ENCODE measurements around the gene TFEB.

Gene TFEB

DNA sequence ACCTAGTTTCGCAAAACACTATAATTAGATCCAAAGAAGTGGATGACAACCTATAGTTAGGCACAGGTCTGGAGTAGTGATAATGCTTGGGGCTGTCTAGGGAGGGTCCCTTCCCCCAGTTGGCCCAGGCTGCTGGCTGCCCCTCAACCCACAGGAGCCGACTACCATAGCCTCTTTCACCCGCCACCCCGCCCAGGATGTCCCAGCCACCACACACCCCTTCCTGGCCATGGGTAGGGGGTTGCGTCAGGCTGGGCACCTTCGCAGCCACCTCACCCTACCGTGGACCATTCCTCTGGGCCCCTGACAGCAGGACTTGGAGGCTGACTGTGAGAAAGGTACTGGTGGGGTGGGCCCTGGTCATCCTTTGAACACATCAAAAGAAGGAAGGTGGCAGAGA, 8.5 kb downstream of the TFEB start (continued):
- TF ChIP-seq, protein P1, sequence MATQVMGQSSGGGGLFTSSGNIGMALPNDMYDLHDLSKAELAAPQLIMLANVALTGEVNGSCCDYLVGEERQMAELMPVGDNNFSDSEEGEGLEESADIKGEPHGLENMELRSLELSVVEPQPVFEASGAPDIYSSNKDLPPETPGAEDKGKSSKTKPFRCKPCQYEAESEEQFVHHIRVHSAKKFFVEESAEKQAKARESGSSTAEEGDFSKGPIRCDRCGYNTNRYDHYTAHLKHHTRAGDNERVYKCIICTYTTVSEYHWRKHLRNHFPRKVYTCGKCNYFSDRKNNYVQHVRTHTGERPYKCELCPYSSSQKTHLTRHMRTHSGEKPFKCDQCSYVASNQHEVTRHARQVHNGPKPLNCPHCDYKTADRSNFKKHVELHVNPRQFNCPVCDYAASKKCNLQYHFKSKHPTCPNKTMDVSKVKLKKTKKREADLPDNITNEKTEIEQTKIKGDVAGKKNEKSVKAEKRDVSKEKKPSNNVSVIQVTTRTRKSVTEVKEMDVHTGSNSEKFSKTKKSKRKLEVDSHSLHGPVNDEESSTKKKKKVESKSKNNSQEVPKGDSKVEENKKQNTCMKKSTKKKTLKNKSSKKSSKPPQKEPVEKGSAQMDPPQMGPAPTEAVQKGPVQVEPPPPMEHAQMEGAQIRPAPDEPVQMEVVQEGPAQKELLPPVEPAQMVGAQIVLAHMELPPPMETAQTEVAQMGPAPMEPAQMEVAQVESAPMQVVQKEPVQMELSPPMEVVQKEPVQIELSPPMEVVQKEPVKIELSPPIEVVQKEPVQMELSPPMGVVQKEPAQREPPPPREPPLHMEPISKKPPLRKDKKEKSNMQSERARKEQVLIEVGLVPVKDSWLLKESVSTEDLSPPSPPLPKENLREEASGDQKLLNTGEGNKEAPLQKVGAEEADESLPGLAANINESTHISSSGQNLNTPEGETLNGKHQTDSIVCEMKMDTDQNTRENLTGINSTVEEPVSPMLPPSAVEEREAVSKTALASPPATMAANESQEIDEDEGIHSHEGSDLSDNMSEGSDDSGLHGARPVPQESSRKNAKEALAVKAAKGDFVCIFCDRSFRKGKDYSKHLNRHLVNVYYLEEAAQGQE (tag by site-specific recombination; IDR thresholded peaks at IDR 0.05) = no peak
- TF ChIP-seq ZNF341 (tag by site-specific recombination; IDR thresholded peaks at IDR 0.05; ENCODE audit: low read depth) (no peak), ZFP3 (tag by site-specific recombination; IDR thresholded peaks at IDR 0.05; ENCODE audit: low read depth) (no peak), ZBTB8A (tag by site-specific recombination; IDR thresholded peaks at IDR 0.05) (no peak), ZNF324 (tag by site-specific recombination; IDR thresholded peaks at IDR 0.05) (no peak), ZNF558 (tag by site-specific recombination; IDR thresholded peaks at IDR 0.05) (no peak), ZNF146 (tag by site-specific recombination; IDR thresholded peaks at IDR 0.05) (no peak)
- TF ChIP-seq, protein P2, sequence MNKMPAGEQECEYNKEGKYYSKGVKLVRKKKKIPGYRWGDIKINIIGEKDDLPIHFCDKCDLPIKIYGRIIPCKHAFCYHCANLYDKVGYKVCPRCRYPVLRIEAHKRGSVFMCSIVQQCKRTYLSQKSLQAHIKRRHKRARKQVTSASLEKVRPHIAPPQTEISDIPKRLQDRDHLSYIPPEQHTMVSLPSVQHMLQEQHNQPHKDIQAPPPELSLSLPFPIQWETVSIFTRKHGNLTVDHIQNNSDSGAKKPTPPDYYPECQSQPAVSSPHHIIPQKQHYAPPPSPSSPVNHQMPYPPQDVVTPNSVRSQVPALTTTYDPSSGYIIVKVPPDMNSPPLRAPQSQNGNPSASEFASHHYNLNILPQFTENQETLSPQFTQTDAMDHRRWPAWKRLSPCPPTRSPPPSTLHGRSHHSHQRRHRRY (tag by site-specific recombination; IDR thresholded peaks at IDR 0.05) = no peak

DNA sequence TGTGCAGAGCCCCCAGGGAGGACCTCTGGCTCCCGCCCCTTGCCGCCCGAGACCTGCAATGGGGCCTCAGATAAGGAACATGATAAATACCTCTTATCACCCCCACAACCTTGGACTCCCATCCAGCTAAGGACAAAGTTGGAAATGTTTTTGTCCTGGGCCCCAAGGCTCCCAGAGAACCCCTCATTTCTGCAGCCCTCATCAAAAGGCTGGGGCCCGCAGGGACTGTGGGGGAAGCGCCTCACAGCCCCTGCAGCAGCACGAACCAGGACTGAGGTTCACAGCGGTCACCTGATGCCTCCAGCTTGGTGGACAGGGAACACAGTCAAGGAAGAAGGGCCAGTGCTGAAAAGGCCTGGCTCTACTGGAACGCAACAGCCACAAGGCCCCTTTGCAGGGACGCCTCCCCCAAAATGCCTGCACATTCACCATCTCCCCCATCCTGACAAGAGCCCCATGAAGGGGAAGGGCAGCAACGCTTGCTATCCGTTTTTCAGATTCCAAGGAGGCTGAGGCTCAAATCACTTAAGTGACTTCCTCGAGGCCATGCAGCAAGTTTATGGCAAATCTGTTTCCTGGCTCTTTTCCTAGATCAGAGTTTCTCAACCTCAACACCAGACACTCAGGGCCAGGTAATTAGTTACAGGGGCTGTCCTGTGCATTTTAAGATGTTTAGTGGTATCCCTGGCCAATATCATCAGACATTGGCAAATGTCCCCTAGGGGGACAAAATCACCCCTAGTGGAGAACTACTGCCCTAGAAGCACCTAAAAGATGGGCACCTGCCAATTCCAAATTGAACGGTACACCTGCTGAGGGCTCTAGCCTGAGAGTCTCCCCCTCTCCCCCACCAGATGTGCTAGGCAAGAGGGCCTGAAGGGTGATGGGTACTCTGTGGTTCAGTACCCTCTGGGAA, 10.6 kb downstream of the TFEB start:
- CTCF ChIA-PET = interaction anchor here (0.6 to 1.8 kb wide), 7 partner anchors 9 to 89 kb away, joined by 3 to 4 read pairs (median 3); partner anchors contain the start of gene TOMM6
- no peak overlapping the region for H3K4me3 ChIP-seq (ENCODE audit: low read depth, low read length)
- no peaks in the 10 kb centered on the region; the same call in 1 of the 2 replicates for H3K4me1 ChIP-seq (ENCODE audit: control insufficient read depth, insufficient read depth, low read length)
- TF ChIP-seq ZNF121 (tag by site-specific recombination; IDR thresholded peaks at IDR 0.05) (no peak), TRIM28 (IDR thresholded peaks at IDR 0.05; ENCODE audit: borderline replicate concordance, low read length) (no peak), ZBTB21 (tag by site-specific recombination; IDR thresholded peaks at IDR 0.05) (no peak), ZNF707 (tag by site-specific recombination; IDR thresholded peaks at IDR 0.05) (no peak)
- POLR2A ChIA-PET = interaction anchor here (0.9 to 1.0 kb wide), 2 partner anchors 9 to 10 kb away, joined by 3 read pairs; no protein-coding TSS in a partner anchor
- H3K9me3 ChIP-seq (ENCODE audit: control insufficient read depth, insufficient read depth, low read depth, low read length) = no peaks in the 10 kb centered on the region
- no peaks in the 10 kb centered on the region for H3K36me3 ChIP-seq (ENCODE audit: control insufficient read depth in 2 of 2, insufficient read depth in 1 of 2, low read length in 2 of 2)
- H3K27ac ChIP-seq (ENCODE audit: extremely low read depth, low read depth, low read length) = no peak overlapping the region

DNA sequence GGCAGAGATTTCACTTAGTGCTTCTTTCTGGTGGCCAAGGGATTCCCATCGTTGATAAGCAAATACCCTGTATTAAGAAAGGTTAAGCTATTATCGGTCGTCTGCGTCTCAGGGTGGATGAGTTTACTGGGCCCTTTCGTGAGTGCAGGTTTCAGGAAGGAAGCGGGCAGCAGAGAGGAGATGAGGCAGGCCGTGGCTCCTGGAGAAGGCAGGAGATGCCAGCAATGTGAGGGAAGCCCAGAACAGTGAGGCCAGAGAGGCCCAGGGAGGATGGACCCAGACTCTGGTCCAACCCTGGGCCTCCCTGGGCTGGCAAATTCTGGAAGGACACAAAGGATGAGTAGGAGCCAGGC, 11.2 kb downstream of the TFEB start:
- Histone ChIP-seq H3K36me3 (ENCODE audit: control insufficient read depth in 2 of 2, insufficient read depth in 1 of 2, low read length in 2 of 2) (no peaks in the 10 kb centered on the region), H3K27ac (ENCODE audit: extremely low read depth, low read depth, low read length) (no peak overlapping the region), H3K4me1 (ENCODE audit: control insufficient read depth, insufficient read depth, low read length) (no peaks in the 10 kb centered on the region; the same call in 1 of the 2 replicates), H3K4me3 (ENCODE audit: low read depth, low read length) (no peak overlapping the region), H3K9me3 (ENCODE audit: control insufficient read depth, insufficient read depth, low read depth, low read length) (no peaks in the 10 kb centered on the region)
- POLR2A ChIA-PET = interaction anchor here (0.9 to 1.0 kb wide), 2 partner anchors 8 to 11 kb away, joined by 3 read pairs; no protein-coding TSS in a partner anchor
- CTCF ChIA-PET = interaction anchor here (0.6 to 1.8 kb wide), 4 partner anchors 10 to 40 kb away, joined by 3 to 4 read pairs (median 4); no protein-coding TSS in a partner anchor
- TF ChIP-seq, protein P3, sequence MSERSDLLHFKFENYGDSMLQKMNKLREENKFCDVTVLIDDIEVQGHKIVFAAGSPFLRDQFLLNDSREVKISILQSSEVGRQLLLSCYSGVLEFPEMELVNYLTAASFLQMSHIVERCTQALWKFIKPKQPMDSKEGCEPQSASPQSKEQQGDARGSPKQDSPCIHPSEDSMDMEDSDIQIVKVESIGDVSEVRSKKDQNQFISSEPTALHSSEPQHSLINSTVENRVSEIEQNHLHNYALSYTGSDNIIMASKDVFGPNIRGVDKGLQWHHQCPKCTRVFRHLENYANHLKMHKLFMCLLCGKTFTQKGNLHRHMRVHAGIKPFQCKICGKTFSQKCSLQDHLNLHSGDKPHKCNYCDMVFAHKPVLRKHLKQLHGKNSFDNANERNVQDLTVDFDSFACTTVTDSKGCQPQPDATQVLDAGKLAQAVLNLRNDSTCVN (tag by site-specific recombination; optimal IDR thresholded peaks at IDR 0.05) = no peak
- no peak for TF ChIP-seq OSR2 (tag by site-specific recombination; IDR thresholded peaks at IDR 0.05)
- TF ChIP-seq ZNF544 (tag by site-specific recombination; IDR thresholded peaks at IDR 0.05) = no peak
- TF ChIP-seq, protein P4, sequence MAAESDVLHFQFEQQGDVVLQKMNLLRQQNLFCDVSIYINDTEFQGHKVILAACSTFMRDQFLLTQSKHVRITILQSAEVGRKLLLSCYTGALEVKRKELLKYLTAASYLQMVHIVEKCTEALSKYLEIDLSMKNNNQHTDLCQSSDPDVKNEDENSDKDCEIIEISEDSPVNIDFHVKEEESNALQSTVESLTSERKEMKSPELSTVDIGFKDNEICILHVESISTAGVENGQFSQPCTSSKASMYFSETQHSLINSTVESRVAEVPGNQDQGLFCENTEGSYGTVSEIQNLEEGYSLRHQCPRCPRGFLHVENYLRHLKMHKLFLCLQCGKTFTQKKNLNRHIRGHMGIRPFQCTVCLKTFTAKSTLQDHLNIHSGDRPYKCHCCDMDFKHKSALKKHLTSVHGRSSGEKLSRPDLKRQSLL (tag by site-specific recombination; IDR thresholded peaks at IDR 0.05) = no peak
- TF ChIP-seq, protein P5, sequence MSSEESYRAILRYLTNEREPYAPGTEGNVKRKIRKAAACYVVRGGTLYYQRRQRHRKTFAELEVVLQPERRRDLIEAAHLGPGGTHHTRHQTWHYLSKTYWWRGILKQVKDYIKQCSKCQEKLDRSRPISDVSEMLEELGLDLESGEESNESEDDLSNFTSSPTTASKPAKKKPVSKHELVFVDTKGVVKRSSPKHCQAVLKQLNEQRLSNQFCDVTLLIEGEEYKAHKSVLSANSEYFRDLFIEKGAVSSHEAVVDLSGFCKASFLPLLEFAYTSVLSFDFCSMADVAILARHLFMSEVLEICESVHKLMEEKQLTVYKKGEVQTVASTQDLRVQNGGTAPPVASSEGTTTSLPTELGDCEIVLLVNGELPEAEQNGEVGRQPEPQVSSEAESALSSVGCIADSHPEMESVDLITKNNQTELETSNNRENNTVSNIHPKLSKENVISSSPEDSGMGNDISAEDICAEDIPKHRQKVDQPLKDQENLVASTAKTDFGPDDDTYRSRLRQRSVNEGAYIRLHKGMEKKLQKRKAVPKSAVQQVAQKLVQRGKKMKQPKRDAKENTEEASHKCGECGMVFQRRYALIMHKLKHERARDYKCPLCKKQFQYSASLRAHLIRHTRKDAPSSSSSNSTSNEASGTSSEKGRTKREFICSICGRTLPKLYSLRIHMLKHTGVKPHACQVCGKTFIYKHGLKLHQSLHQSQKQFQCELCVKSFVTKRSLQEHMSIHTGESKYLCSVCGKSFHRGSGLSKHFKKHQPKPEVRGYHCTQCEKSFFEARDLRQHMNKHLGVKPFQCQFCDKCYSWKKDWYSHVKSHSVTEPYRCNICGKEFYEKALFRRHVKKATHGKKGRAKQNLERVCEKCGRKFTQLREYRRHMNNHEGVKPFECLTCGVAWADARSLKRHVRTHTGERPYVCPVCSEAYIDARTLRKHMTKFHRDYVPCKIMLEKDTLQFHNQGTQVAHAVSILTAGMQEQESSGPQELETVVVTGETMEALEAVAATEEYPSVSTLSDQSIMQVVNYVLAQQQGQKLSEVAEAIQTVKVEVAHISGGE (tag by site-specific recombination; conservative IDR thresholded peaks at IDR 0.05; ENCODE audit: low read depth) = no peak
- no peak for TF ChIP-seq ZNF266 (tag by site-specific recombination; IDR thresholded peaks at IDR 0.05; ENCODE audit: low read depth)
- TF ChIP-seq ZNF184 (tag by site-specific recombination; IDR thresholded peaks at IDR 0.05) = no peak
- TF ChIP-seq, protein P6, sequence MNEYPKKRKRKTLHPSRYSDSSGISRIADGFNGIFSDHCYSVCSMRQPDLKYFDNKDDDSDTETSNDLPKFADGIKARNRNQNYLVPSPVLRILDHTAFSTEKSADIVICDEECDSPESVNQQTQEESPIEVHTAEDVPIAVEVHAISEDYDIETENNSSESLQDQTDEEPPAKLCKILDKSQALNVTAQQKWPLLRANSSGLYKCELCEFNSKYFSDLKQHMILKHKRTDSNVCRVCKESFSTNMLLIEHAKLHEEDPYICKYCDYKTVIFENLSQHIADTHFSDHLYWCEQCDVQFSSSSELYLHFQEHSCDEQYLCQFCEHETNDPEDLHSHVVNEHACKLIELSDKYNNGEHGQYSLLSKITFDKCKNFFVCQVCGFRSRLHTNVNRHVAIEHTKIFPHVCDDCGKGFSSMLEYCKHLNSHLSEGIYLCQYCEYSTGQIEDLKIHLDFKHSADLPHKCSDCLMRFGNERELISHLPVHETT (tag by site-specific recombination; IDR thresholded peaks at IDR 0.05) = no peak
